ENCODE measurements around the gene LGALS3BP.

LGALS3BP gene

GRCh38 chr17:78997231-78997741, 17.6 kb upstream of the LGALS3BP start:
- H3K9me3 ChIP-seq (ENCODE audit: control insufficient read depth in 2 of 2, low read length in 2 of 2), result no peaks in the 10 kb centered on the region
- no peak overlapping the region for H3K27ac ChIP-seq (ENCODE audit: low read length)
- H3K4me3 ChIP-seq (ENCODE audit: low read length in 2 of 2), result no peak overlapping the region
- H3K27me3 ChIP-seq (ENCODE audit: control insufficient read depth in 1 of 2, insufficient read depth in 2 of 2, low read length in 2 of 2), result no peaks in the 10 kb centered on the region
- H3K36me3 ChIP-seq (ENCODE audit: control insufficient read depth in 2 of 2, insufficient read depth in 2 of 2, low read length in 2 of 2), result peaks cover 4 to 17% of the 10 kb centered on the region in 2 donors
- peaks cover 5% of the 10 kb centered on the region for H3K4me1 ChIP-seq (ENCODE audit: control insufficient read depth, insufficient read depth, low read length)
- H3K9ac ChIP-seq (ENCODE audit: low read length in 2 of 2), result no peak overlapping the region

DNA sequence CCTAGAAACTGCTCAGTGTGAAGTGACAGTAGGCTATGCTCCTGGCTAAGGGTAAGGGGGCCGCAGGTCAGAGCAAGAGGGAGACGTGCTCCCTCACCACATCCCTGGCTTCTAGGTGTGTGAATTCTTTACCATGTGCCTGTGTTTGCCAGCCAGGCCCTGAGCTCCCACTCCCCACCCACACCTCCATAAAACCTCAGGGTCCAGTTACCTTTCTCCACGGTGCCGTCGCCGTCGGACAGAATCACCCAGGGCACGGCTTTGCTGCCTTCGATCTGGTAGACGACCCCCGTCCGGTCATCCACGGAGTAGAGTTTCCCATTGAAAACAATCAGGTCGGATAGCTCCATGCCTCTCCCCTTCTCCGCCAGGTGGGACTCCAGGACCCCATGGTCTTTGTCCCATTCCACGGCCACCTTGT, 17.1 kb upstream of the LGALS3BP start:
- H3K4me3 ChIP-seq (ENCODE audit: low read length in 2 of 2), result no peak overlapping the region
- no peak overlapping the region for H3K27ac ChIP-seq (ENCODE audit: low read length)
- no peak overlapping the region for H3K9ac ChIP-seq (ENCODE audit: low read length in 2 of 2)
- no peaks in the 10 kb centered on the region for H3K27me3 ChIP-seq (ENCODE audit: control insufficient read depth in 1 of 2, insufficient read depth in 2 of 2, low read length in 2 of 2)
- H3K4me1 ChIP-seq (ENCODE audit: control insufficient read depth, insufficient read depth, low read length), result peaks cover 5% of the 10 kb centered on the region
- H3K36me3 ChIP-seq (ENCODE audit: control insufficient read depth in 2 of 2, insufficient read depth in 2 of 2, low read length in 2 of 2), result peaks cover 4 to 19% of the 10 kb centered on the region in 2 donors
- no peaks in the 10 kb centered on the region for H3K9me3 ChIP-seq (ENCODE audit: control insufficient read depth in 2 of 2, low read length in 2 of 2)

DNA sequence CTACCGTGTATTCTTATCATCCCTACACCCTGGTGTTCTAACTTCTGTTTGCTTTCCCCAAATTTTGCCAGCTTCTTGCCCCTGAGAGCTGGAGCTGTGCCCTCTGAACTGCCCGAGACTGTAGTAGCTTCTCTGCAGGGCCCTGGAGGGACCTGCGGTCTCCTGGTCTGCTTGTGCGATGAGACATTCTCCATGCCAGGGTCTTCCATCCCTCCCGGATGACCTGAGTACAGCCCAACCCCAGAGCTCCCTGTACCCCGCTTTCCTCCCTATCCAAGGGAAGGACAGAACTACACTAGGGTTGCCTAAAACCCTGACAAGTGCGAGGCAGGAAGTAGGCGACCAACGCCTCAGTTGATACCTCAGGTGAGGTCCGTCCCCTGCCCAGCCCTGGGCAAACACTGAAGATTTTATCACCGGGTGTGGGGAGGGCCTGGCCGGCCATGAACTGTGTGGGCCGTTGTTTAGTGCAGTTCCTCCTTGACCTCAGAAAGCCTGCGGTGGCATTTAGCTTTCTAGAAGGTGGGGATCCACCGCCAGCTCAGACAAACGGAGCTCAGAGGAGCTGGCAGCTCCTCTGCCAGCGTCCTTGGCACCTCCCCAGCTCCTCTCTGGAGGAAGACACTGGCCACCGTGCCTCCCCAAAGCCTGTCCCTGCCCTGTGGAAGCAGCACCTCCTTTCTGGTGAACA, 16.2 kb upstream of the LGALS3BP start:
- peak overlapping the region in 1 of 2 donors; percentile 15 for H3K9ac ChIP-seq (ENCODE audit: low read length in 2 of 2)
- no peak overlapping the region for H3K27ac ChIP-seq (ENCODE audit: low read length)
- H3K9me3 ChIP-seq (ENCODE audit: control insufficient read depth in 2 of 2, low read length in 2 of 2), result no peaks in the 10 kb centered on the region
- no peaks in the 10 kb centered on the region for H3K27me3 ChIP-seq (ENCODE audit: control insufficient read depth in 1 of 2, insufficient read depth in 2 of 2, low read length in 2 of 2)
- peaks cover 11 to 26% of the 10 kb centered on the region in 2 donors for H3K36me3 ChIP-seq (ENCODE audit: control insufficient read depth in 2 of 2, insufficient read depth in 2 of 2, low read length in 2 of 2)
- no peak overlapping the region for H3K4me3 ChIP-seq (ENCODE audit: low read length in 2 of 2)
- H3K4me1 ChIP-seq (ENCODE audit: control insufficient read depth, insufficient read depth, low read length), result peaks cover 5% of the 10 kb centered on the region

GRCh38 chr17:78995022-78995760, 15.5 kb upstream of the LGALS3BP start:
- H3K36me3 ChIP-seq (ENCODE audit: control insufficient read depth in 2 of 2, insufficient read depth in 2 of 2, low read length in 2 of 2), result peaks cover 11 to 30% of the 10 kb centered on the region in 2 donors
- H3K27me3 ChIP-seq (ENCODE audit: control insufficient read depth in 1 of 2, insufficient read depth in 2 of 2, low read length in 2 of 2), result no peaks in the 10 kb centered on the region
- H3K9me3 ChIP-seq (ENCODE audit: control insufficient read depth in 2 of 2, low read length in 2 of 2), result no peaks in the 10 kb centered on the region
- H3K9ac ChIP-seq (ENCODE audit: low read length in 2 of 2), result peak overlapping the region in 1 of 2 donors; percentile 15
- no peak overlapping the region for H3K27ac ChIP-seq (ENCODE audit: low read length)
- H3K4me1 ChIP-seq (ENCODE audit: control insufficient read depth, insufficient read depth, low read length), result peaks cover 5% of the 10 kb centered on the region
- H3K4me3 ChIP-seq (ENCODE audit: low read length in 2 of 2), result no peak overlapping the region

GRCh38 chr17:78993981-78994671, 14.4 kb upstream of the LGALS3BP start:
- no peak overlapping the region for H3K27ac ChIP-seq (ENCODE audit: low read length)
- H3K27me3 ChIP-seq (ENCODE audit: control insufficient read depth in 1 of 2, insufficient read depth in 2 of 2, low read length in 2 of 2), result no peaks in the 10 kb centered on the region
- H3K4me1 ChIP-seq (ENCODE audit: control insufficient read depth, insufficient read depth, low read length), result peaks cover 5% of the 10 kb centered on the region
- H3K4me3 ChIP-seq (ENCODE audit: low read length in 2 of 2), result no peak overlapping the region
- H3K9me3 ChIP-seq (ENCODE audit: control insufficient read depth in 2 of 2, low read length in 2 of 2), result no peaks in the 10 kb centered on the region
- H3K9ac ChIP-seq (ENCODE audit: low read length in 2 of 2), result no peak overlapping the region
- peaks cover 11 to 30% of the 10 kb centered on the region in 2 donors for H3K36me3 ChIP-seq (ENCODE audit: control insufficient read depth in 2 of 2, insufficient read depth in 2 of 2, low read length in 2 of 2)

GRCh38 chr17:78993241-78993956, 13.7 kb upstream of the LGALS3BP start:
- no peak overlapping the region for H3K9ac ChIP-seq (ENCODE audit: low read length in 2 of 2)
- H3K27ac ChIP-seq (ENCODE audit: low read length), result no peak overlapping the region

DNA sequence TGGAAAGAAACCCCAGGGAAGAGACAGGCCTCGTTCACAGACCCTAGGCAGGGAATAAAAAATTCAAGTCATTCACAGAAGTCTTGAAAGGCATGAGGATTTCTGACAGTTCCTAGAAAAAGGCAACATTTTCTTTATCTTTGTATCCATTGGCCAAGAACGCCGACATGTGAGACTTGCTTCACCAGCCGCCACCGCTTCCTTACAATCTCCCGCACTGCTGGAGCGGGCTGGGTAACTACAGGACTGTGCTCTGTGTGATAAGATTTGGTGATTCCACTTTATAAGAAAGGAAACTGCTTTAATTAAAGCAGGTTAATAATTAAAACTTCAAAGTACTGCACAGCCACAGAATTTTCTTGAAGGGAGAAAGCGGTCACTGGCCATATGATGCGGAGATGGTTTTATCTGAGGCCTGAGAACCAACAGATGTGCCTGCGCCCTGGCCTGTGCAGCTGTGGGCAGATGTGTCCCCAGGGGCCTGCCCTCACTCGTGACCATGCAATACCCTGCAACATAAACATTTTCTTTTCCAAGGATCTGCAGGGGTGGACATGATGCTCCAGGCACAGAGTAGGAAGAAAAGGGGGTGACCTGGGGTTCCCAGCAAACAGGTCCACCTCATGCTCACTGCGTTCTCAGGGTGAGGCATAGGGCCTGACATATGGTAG, 13.0 kb upstream of the LGALS3BP start:
- Histone ChIP-seq H3K9ac (ENCODE audit: low read length in 2 of 2) (no peak overlapping the region), H3K4me3 (ENCODE audit: low read length in 2 of 2) (no peak overlapping the region), H3K4me1 (ENCODE audit: control insufficient read depth, insufficient read depth, low read length) (peaks cover 5% of the 10 kb centered on the region), H3K27ac (ENCODE audit: low read length) (no peak overlapping the region), H3K9me3 (ENCODE audit: control insufficient read depth in 2 of 2, low read length in 2 of 2) (no peaks in the 10 kb centered on the region), H3K36me3 (ENCODE audit: control insufficient read depth in 2 of 2, insufficient read depth in 2 of 2, low read length in 2 of 2) (peaks cover 10 to 30% of the 10 kb centered on the region in 2 donors), H3K27me3 (ENCODE audit: control insufficient read depth in 1 of 2, insufficient read depth in 2 of 2, low read length in 2 of 2) (no peaks in the 10 kb centered on the region)

More at GRCh38 chr17:78993241-78993956, 13.7 kb upstream of the LGALS3BP start:
- peaks cover 5% of the 10 kb centered on the region for H3K4me1 ChIP-seq (ENCODE audit: control insufficient read depth, insufficient read depth, low read length)
- no peaks in the 10 kb centered on the region for H3K27me3 ChIP-seq (ENCODE audit: control insufficient read depth in 1 of 2, insufficient read depth in 2 of 2, low read length in 2 of 2)
- H3K9me3 ChIP-seq (ENCODE audit: control insufficient read depth in 2 of 2, low read length in 2 of 2), result no peaks in the 10 kb centered on the region
- no peak overlapping the region for H3K4me3 ChIP-seq (ENCODE audit: low read length in 2 of 2)
- H3K36me3 ChIP-seq (ENCODE audit: control insufficient read depth in 2 of 2, insufficient read depth in 2 of 2, low read length in 2 of 2), result peaks cover 11 to 30% of the 10 kb centered on the region in 2 donors

- no peak overlapping the region for H3K27ac ChIP-seq (ENCODE audit: low read length)
- peaks cover 5% of the 10 kb centered on the region for H3K4me1 ChIP-seq (ENCODE audit: control insufficient read depth, insufficient read depth, low read length)
- no peak overlapping the region for H3K4me3 ChIP-seq (ENCODE audit: low read length in 2 of 2)
- no peaks in the 10 kb centered on the region for H3K27me3 ChIP-seq (ENCODE audit: control insufficient read depth in 1 of 2, insufficient read depth in 2 of 2, low read length in 2 of 2)
- peaks cover 7 to 27% of the 10 kb centered on the region in 2 donors for H3K36me3 ChIP-seq (ENCODE audit: control insufficient read depth in 2 of 2, insufficient read depth in 2 of 2, low read length in 2 of 2)
- no peak overlapping the region for H3K9ac ChIP-seq (ENCODE audit: low read length in 2 of 2)
- no peaks in the 10 kb centered on the region for H3K9me3 ChIP-seq (ENCODE audit: control insufficient read depth in 2 of 2, low read length in 2 of 2)
Measured at GRCh38 chr17:78991906-78992532, 12.3 kb upstream of the LGALS3BP start.

DNA sequence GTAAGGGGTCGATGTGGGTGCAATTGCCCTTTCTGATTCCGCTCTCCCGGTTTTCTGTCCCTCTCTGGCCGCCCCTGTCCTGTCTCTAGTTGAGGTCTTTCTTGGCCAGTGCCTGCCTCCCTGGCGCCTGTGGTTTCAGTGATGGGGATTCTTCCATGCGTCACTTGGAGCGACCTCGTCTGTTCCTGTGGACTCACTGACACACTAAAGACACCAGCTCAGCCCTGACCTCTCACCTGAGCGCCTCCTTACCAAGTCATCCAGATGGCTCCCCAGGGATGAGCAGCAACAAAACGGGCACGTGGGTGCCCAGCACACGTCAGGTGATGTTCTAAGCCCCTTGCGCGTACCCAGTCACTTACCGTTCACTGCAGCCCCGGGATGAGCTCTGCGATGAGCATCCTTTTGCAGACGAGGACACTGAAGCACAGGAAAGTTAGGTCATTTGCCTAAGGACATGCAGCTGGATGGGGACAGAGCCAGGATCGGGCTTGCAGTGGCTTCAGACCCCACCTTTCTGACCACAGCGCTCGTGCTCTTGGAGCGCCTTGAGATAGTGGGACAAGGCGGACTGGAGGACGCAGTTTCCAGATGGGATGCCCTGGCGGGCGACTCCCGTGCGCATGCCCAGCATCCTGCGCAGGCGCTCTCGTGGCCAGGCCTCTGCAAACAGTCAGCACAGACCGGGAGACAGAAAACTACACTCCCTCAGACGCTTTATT, 11.5 kb upstream of the LGALS3BP start:
- peaks cover 3% of the 10 kb centered on the region for H3K4me1 ChIP-seq (ENCODE audit: control insufficient read depth, insufficient read depth, low read length)
- H3K27ac ChIP-seq (ENCODE audit: low read length), result no peak overlapping the region
- H3K27me3 ChIP-seq (ENCODE audit: control insufficient read depth in 1 of 2, insufficient read depth in 2 of 2, low read length in 2 of 2), result no peaks in the 10 kb centered on the region
- H3K36me3 ChIP-seq (ENCODE audit: control insufficient read depth in 2 of 2, insufficient read depth in 2 of 2, low read length in 2 of 2), result peaks cover 7 to 19% of the 10 kb centered on the region in 2 donors
- no peaks in the 10 kb centered on the region for H3K9me3 ChIP-seq (ENCODE audit: control insufficient read depth in 2 of 2, low read length in 2 of 2)
- no peak overlapping the region for H3K4me3 ChIP-seq (ENCODE audit: low read length in 2 of 2)
- no peak overlapping the region for H3K9ac ChIP-seq (ENCODE audit: low read length in 2 of 2)

Measured in stomach smooth muscle (tissue), 2 donors.